T-cell (primary cell): ENCODE results near the gene SLC44A5. TPM values are rescaled to one million over a fixed set of nuclear protein-coding genes. Genes with fewer than 3 reads are reported as not detected.

ENCODE experiments used
- ATAC-seq, 4 experiments: fragments of 200-7000 bp in 3 of 4; fragments of 150-1000 bp in 1 of 4; cut with Tn5 transposase; replicated peaks in 1 of 4; 1 replicate in 3 of 4; 2 replicates in 1 of 4; pipeline ENCODE4 v1.10.0; 2021; ENCODE audit warnings: moderate library complexity in 3 of 4, mild to moderate bottlenecking in 2 of 4, moderate number of reproducible peaks in 1 of 4
- CTCF ChIA-PET, 2 donors: fragments of 300-600 bp; sonication (Branson Sonifier 250); formaldehyde crosslinking; loops; one replicate each; lab custom pipeline; 2022; ENCODE audit warnings: antibody characterized with exemption in 2 of 2; lab: Charles Lee
- POLR2A ChIA-PET, 2 donors: fragments of 300-600 bp; sonication (Branson Sonifier 250); formaldehyde crosslinking; loops; one replicate each; lab custom pipeline; 2022; ENCODE audit warnings: antibody characterized with exemption in 2 of 2; lab: Charles Lee
- DNase-seq, 35 experiments: peaks; one replicate each; pipeline versions ENCODE4 v3.0.0 to v3.0.0-alpha.2; 2013 to 2023
- H3K27ac ChIP-seq: one replicate; pipeline ENCODE4 v1.5.1; 2013; ENCODE audit warnings: low read length
- H3K27me3 ChIP-seq, 2 experiments: replicated peaks in 1 of 2; 1 replicate in 1 of 2; 2 replicates in 1 of 2; pipeline versions ENCODE4 v1.6.1 to v1.7.0; 2013; ENCODE audit warnings: low read length in 1 of 2, mixed read lengths in 1 of 2; ENCODE audit not compliant: control insufficient read depth in 2 of 2, insufficient read depth in 2 of 2; ENCODE audit errors: extremely low read depth in 1 of 2
- H3K36me3 ChIP-seq, 2 donors: 1 replicate in 1 of 2; 2 replicates in 1 of 2; pipeline versions ENCODE4 v1.6.1 to v1.7.0; 2013; ENCODE audit warnings: low read length in 1 of 2; ENCODE audit not compliant: control insufficient read depth in 2 of 2, insufficient read depth in 1 of 2; ENCODE audit errors: extremely low read depth in 1 of 2
- H3K4me1 ChIP-seq, 2 experiments: 1 replicate in 1 of 2; 2 replicates in 1 of 2; pipeline versions ENCODE4 v1.6.1 to v1.7.0; 2013; ENCODE audit warnings: low read length in 2 of 2, mixed read lengths in 1 of 2; ENCODE audit not compliant: insufficient read depth in 2 of 2, control insufficient read depth in 1 of 2; ENCODE audit errors: extremely low read depth in 1 of 2
- H3K4me3 ChIP-seq, 2 donors: 1 replicate in 1 of 2; 2 replicates in 1 of 2; pipeline versions ENCODE4 v1.5.1 to v1.7.0; 2013; ENCODE audit warnings: mild to moderate bottlenecking in 2 of 2, low read length in 1 of 2, moderate library complexity in 1 of 2; ENCODE audit not compliant: control insufficient read depth in 1 of 2; ENCODE audit errors: extremely low read depth in 1 of 2
- H3K9me3 ChIP-seq: 2 replicates; pipeline ENCODE4 v1.7.0; 2013
- H3K27ac Mint-ChIP-seq, 2 donors: one replicate each; pipeline ENCODE4 v1.8.0; 2020 to 2021; ENCODE audit warnings: mild to moderate bottlenecking in 2 of 2, mixed read lengths in 2 of 2
- H3K27me3 Mint-ChIP-seq, 2 donors: one replicate each; pipeline ENCODE4 v1.8.0; 2021 to 2022; ENCODE audit warnings: mixed read lengths in 2 of 2
- H3K36me3 Mint-ChIP-seq: one replicate; pipeline ENCODE4 v1.8.0; 2021; ENCODE audit warnings: mixed read lengths
- H3K4me1 Mint-ChIP-seq, 3 donors: one replicate each; pipeline ENCODE4 v1.8.0; 2020 to 2022; ENCODE audit warnings: mixed read lengths in 3 of 3, mild to moderate bottlenecking in 1 of 3
- H3K4me3 Mint-ChIP-seq, 3 donors: one replicate each; pipeline ENCODE4 v1.8.0; 2020 to 2022; ENCODE audit warnings: mild to moderate bottlenecking in 3 of 3, mixed read lengths in 3 of 3, moderate library complexity in 3 of 3
- H3K9me3 Mint-ChIP-seq, 3 donors: one replicate each; pipeline ENCODE4 v1.8.0; 2020 to 2022; ENCODE audit warnings: mixed read lengths in 3 of 3
- WGBS: methylation state at CpG from one replicate; pipeline ENCODE4 v1.1.5; 2013; ENCODE audit warnings: missing lambda C conversion rate; ENCODE audit not compliant: insufficient coverage; 5-methylcytosine and 5-hydroxymethylcytosine counted together
- total RNA-seq, 35 experiments: library from RNA in 6 of 35; stranded (reverse) in 6 of 35; fragments of 120-200 nt in 1 of 35; gene quantifications; one replicate each; pipeline versions ENCODE4 v1.2.1 to v1.2.4 and lab custom pipeline; 2013 to 2026

Gene SLC44A5
- total RNA-seq, 5 donors from 2014 or later (not counting 1 experiment from before 2014, with no cell fraction given): 0.06 to 2.4 (median 0.84) TPM; not detected in 1

DNA sequence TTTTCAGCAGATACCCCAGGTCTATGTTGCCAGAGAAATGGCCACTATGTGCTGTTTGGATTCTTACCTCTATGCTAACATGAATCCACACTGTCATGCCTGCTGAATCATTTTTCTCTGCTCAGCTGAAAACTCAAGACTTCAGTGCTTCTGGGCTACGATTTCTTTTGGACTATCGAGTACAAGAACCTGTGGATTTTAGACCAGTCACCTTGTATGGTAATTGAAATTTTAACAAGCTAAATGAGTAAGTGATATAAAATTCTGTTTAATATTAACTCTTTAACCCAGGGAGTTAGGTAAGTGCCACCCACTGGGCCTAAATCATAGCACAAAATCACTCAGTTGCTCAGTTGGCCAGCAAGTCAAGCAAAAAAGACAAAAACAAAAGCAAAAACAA is 440.9 kb downstream of the SLC44A5 start:
- Histone ChIP-seq H3K27ac (no peak overlapping the region), H3K4me3 (no peak overlapping the region), H3K4me1 (no peaks in the 10 kb centered on the region), H3K36me3 (no peaks in the 10 kb centered on the region), H3K9me3 (no peaks in the 10 kb centered on the region), H3K27me3 (no peaks in the 10 kb centered on the region)
- no CpG with 5 or more reads among the region's 2 CpGs for WGBS
- Mint-ChIP-seq H3K9me3 (peaks cover 0 to 2% (median 0%) of the 10 kb centered on the region in 3 donors), H3K4me3 (no peak overlapping the region), H3K36me3 (no peaks in the 10 kb centered on the region), H3K27ac (no peak overlapping the region), H3K27me3 (peaks cover 2 to 8% of the 10 kb centered on the region in 2 donors), H3K4me1 (no peaks in the 10 kb centered on the region)
- ATAC-seq (no peak), DNase-seq (no peak)
- POLR2A ChIA-PET: no interaction called here
- CTCF ChIA-PET: no interaction called here

DNA sequence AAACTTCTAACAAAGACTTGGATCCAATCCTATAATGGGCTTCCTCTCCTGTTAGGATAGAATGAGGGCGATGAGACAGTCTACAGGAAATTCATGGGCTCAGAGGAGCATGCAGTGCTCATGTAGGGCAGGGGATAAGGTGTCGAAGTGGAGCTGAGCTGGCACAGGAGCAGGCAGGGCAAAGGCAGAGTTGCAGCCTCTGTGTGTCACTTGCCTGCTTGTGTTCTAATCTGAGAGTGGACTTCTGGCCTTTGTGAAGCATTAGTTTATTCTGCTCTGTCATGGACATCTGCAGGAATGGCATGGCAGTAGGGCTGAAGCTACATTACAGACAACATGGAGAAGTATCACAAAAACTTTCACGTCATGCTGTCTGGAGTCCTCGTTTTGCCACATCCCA is 444.1 kb downstream of the SLC44A5 start:
- Histone ChIP-seq H3K27me3 (no peaks in the 10 kb centered on the region), H3K36me3 (no peaks in the 10 kb centered on the region), H3K9me3 (no peaks in the 10 kb centered on the region), H3K4me1 (no peaks in the 10 kb centered on the region), H3K27ac (no peak overlapping the region), H3K4me3 (no peak overlapping the region)
- ChIA-PET POLR2A (no interaction called here), CTCF (no interaction called here)
- H3K27ac Mint-ChIP-seq: no peak overlapping the region
- H3K36me3 Mint-ChIP-seq: no peaks in the 10 kb centered on the region
- no peak overlapping the region for H3K4me3 Mint-ChIP-seq
- WGBS: 65% methylated on average over 4 of the region's 4 CpGs
- ATAC-seq (no peak), DNase-seq (no peak)
- H3K9me3 Mint-ChIP-seq: no peaks in the 10 kb centered on the region
- peaks cover 2 to 8% of the 10 kb centered on the region in 2 donors for H3K27me3 Mint-ChIP-seq
- H3K4me1 Mint-ChIP-seq: no peaks in the 10 kb centered on the region

DNA sequence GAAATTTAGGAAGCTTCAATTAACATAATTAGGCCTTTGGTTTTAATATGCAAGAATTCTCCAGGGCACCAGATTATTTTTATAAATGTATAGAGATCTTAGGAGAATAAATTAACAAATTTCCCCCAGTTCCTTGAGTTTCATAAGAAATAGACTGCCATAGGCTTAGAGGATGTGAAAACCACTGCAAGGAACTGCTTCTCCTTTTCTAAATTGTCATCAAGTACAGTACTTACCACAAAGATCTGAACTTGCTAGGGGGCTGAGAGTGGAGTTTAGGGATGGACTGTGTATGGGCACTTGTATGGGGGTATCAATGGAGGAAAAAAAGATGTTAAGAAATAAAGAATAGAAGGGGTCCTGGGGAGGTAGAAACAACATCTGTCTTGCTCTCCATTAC is 445.6 kb downstream of the SLC44A5 start:
- H3K4me3 Mint-ChIP-seq: no peak overlapping the region
- no peak overlapping the region for H3K27ac Mint-ChIP-seq

DNA sequence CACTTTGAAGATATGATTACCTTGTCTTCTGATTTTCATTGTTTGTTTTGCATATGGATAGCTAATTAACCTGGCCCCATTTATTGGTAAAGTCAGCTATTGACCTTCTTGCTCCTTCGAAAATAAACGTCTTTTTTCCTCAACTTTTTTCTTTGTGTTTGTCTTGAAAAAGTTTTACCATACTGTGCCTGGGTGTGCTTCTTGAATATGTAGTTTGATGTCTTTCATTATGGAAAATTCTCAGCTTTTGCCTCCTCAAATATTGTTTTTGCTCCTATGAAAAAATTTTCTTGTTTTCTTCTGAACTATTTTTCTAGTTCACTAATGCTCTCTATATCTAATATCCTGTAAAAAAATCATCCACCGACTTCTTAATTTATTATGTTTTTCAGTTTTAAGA is 451.8 kb downstream of the SLC44A5 start:
- ATAC-seq: no peak
- H3K27ac ChIP-seq: no peak overlapping the region
- H3K36me3 Mint-ChIP-seq: no peaks in the 10 kb centered on the region
- WGBS: no CpG with 5 or more reads among the region's 3 CpGs
- ChIA-PET CTCF (no interaction called here), POLR2A (no interaction called here)
- no peak overlapping the region for H3K27ac Mint-ChIP-seq
- DNase-seq: no peak
- no peak overlapping the region for H3K4me3 Mint-ChIP-seq
- H3K9me3 ChIP-seq: no peaks in the 10 kb centered on the region
- H3K36me3 ChIP-seq: no peaks in the 10 kb centered on the region
- H3K4me1 ChIP-seq: no peaks in the 10 kb centered on the region
- peaks cover 0 to 5% of the 10 kb centered on the region in 2 donors for H3K27me3 Mint-ChIP-seq
- H3K4me1 Mint-ChIP-seq: no peaks in the 10 kb centered on the region
- no peak overlapping the region for H3K4me3 ChIP-seq
- H3K27me3 ChIP-seq: no peaks in the 10 kb centered on the region
- peaks cover 0 to 6% (median 0%) of the 10 kb centered on the region in 3 donors for H3K9me3 Mint-ChIP-seq

More for the DNA sequence above, 445.6 kb downstream of the SLC44A5 start:
- Mint-ChIP-seq H3K4me1 (no peaks in the 10 kb centered on the region), H3K9me3 (no peaks in the 10 kb centered on the region), H3K27me3 (peaks cover 2 to 5% of the 10 kb centered on the region in 2 donors), H3K36me3 (no peaks in the 10 kb centered on the region)
- ATAC-seq: no peak
- Histone ChIP-seq H3K4me3 (no peak overlapping the region), H3K4me1 (no peaks in the 10 kb centered on the region), H3K27me3 (no peaks in the 10 kb centered on the region), H3K9me3 (no peaks in the 10 kb centered on the region), H3K27ac (no peak overlapping the region), H3K36me3 (no peaks in the 10 kb centered on the region)
- ChIA-PET CTCF (no interaction called here), POLR2A (no interaction called here)
- no peak for DNase-seq

Other genes starting within 250 kb of the SLC44A5 start
- 10 to 100 TPM; 16.6 to 29.3 (median 23.0) TPM for gene ACADM, start 113.6 kb upstream of the SLC44A5 start, total RNA-seq
- gene RABGGTB, start 175.1 kb upstream of the SLC44A5 start, total RNA-seq: 100 to 1,000 TPM in 2 of 5 donors, 10 to 100 TPM in 3; 75.8 to 153 (median 83.6) TPM
- gene MSH4, start 185.8 kb upstream of the SLC44A5 start, total RNA-seq: under 1 TPM in 4 of 5 donors, not detected in 1; 0.41 to 0.54 (median 0.43) TPM